ENCODE data around the gene CYP39A1. TPM values are rescaled to one million over a fixed set of nuclear protein-coding genes. Genes with fewer than 3 reads are reported as not detected.

CYP39A1 gene
- total RNA-seq, 2 donors from 2014 or later, result not detected

DNA sequence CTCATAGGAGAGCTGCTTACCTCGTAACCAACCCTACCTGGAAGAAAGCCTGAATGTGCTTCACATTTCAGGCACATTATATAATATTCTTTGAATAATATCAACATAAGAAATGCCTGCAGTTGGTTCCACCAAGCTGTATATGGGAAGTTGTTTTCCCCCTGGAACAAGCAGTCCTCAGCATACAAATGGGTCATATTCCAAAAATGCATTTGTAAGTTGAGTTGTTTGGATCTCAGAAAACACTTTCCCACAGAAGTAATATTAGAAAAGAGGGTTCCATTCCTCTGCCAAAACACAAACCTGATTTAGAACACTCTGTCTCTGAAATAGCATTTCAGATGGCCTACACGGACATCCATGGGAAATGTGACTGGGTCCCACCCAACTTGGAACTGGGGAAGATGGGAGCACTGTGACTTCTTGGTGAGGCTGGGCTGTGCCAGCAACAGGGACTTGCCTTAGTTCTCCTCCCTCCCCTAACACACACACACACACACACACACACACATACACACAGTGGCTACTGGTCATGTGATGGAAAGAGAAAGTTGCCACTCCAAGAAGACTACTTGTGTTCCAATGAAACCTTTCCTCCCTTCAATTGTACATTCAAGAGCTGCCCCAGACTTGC lies 150.0 kb downstream of the CYP39A1 start:
- Mint-ChIP-seq H3K27me3 (peaks cover 16% of the 10 kb centered on the region), H3K4me1 (no peaks in the 10 kb centered on the region), H3K27ac (no peak overlapping the region), H3K36me3 (ENCODE audit: low read depth) (no peaks in the 10 kb centered on the region), H3K4me3 (no peak overlapping the region), H3K9me3 (no peaks in the 10 kb centered on the region)
- no peak for ATAC-seq (replicated peaks)

DNA sequence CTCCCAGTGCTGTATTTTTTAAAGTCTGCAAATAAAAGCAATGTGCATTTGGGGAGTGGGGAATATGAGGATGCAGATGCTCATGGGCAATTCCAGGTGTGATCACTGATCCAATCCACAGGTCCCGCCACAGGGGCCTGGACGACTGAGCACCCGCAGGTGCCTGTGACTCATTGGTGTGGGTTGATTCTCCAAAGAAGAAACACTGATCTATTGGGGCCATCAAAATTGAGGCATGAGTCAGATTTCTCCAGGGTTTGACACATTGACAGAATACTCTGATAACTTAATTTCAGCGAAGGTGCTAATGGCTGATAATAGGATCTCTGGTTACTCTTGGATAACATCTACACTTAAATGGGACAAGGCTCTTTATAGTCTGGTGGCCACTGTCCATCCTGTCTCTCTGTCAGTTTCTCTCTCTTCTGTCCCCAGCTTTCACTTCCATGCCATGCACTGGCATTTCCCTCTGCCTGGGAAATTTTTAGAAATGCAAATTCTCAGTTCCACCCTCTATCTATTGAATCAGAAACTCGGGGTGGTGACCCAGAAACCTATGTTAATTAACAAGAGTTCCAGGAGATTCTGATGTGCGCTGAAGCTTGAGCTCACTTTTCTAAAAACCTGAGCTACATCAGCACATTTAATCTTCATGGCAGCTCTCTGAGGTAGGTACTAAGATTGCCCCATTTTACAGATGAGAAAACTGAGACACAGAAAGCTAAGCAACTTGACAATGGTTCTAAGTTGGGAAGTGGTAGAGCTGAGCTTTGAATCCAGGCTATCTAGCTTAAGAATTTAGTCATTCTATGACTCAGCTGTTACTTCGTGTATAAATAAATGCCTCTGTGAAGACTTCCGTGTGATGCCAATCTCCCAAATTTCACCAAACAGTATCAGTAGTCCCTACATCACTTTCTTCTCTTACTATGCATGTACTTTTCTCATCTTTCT lies 151.2 kb downstream of the CYP39A1 start:
- Mint-ChIP-seq H3K9me3 (no peaks in the 10 kb centered on the region), H3K27me3 (peaks cover 25% of the 10 kb centered on the region), H3K36me3 (ENCODE audit: low read depth) (no peaks in the 10 kb centered on the region), H3K27ac (no peak overlapping the region), H3K4me3 (no peak overlapping the region), H3K4me1 (no peaks in the 10 kb centered on the region)
- peak; percentile 24 for ATAC-seq (replicated peaks)

DNA sequence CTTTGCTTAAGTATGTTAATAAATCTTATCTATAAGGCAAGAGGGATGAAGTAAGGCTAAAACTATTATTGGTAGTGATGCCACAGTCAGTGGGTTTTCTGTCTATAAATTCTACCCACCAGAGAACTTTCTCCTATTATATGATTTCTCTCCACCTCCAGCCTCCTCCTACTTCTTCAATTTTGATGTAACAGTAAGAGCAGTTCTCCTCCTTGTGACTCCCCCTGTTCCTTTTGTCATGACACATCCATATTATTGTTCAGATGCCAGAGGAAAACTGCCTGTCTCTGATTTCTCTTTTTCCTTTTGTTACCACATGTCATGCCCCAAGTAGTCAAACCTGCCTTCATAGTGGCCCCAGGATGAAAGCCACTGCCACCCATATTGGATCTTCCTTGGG lies 152.2 kb downstream of the CYP39A1 start:
- Mint-ChIP-seq H3K27ac (no peak overlapping the region), H3K4me3 (no peak overlapping the region), H3K36me3 (ENCODE audit: low read depth) (no peaks in the 10 kb centered on the region), H3K9me3 (no peaks in the 10 kb centered on the region), H3K27me3 (peaks cover 31% of the 10 kb centered on the region), H3K4me1 (no peaks in the 10 kb centered on the region)
- no peak for ATAC-seq (replicated peaks)

Other genes with a start within 250 kb of the CYP39A1 start
- gene RCAN2, start 161.4 kb downstream of the CYP39A1 start, total RNA-seq, result 10 to 100 TPM in 1 of 2 donors, under 1 TPM in 1; 0.95 to 10.6 TPM
- gene SLC25A27, start 157 bp upstream of the CYP39A1 start, total RNA-seq, result under 1 TPM in 1 of 2 donors, not detected in 1; 0.13 TPM
- not detected for gene TDRD6, start 35.1 kb upstream of the CYP39A1 start, total RNA-seq
- not detected for gene PLA2G7, start 82.6 kb upstream of the CYP39A1 start, total RNA-seq
- gene ANKRD66, start 94.1 kb upstream of the CYP39A1 start, total RNA-seq, result not detected
- not detected for gene MEP1A, start 140.6 kb upstream of the CYP39A1 start, total RNA-seq